ENCODE measurements around the gene ABCC2.
A peak's percentile ranks its signal among the peaks of the same experiment; 100 is the strongest.
"Not testable (repeated sequence)": the region's sequence is repeated elsewhere in the genome, so short reads cannot be mapped to it uniquely, and the experiment has no call there.

Gene ABCC2

DNA sequence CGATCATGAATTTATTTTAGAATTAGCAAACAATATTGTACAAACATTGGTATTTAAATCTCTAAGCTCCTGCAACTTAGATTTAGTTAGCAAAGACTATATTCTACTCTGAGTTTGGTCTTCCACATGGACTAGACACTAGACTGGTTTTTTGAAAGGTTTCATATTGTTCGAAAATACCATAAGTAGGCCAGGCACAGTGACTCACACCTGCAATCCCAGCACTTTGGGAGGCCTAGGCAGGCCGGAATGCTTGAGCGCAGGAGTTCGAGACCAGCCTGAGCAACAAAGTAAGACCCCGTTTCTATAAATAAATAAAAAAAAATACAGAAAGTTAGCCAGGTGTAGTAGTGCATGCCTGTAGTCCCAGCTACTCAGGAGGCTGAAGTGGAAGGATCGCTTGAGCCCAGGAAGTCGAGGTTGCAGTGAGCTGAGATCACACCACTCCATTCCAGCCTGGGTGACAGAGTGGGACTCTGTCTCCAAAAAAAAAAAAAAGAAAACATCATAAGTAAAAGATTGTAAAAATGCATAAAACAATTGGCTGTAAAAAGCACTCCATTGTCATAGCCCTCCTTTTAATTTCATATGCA lies 73.1 kb downstream of the ABCC2 start:
- DNase-seq: no peak

DNA sequence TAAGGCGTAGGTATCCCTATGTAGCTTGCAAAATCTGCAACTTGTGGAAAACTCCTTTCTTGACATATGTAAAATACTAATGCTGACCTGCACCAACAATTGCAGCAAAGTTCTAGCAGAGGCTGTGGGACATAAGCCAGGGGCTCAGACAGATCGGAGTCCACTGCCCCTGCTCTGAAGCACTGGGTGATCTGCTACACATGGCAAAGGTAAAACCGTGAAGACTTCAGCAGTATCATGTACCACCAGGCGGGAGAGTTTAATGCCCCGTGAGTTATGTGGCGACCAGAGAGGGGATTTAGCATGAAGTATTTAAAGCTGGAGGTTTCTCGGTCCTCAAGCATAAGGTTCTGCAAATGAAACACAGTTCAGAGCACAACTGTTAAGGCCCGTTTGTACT lies 76.4 kb downstream of the ABCC2 start:
- DNase-seq: no peak

DNA sequence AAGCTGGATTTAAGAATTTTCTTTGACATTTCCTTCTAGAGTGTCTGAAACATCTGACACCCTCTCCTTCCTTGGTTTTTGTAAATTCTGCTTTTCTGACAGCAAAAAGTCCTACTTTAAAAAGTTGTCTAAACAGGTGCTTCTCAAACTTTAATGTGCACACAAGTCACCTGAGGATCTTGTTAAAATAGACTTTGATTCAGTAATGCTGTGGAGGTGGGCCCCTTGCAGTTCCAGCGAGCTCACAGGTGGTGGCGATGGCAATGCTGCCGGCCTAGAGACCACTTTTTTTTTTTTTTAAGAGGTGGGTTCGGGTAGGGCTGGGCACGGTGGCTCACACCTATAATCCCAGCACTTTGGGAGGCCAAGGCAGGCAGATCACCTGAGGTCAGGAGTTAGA lies 77.1 kb downstream of the ABCC2 start:
- DNase-seq: no peak

DNA sequence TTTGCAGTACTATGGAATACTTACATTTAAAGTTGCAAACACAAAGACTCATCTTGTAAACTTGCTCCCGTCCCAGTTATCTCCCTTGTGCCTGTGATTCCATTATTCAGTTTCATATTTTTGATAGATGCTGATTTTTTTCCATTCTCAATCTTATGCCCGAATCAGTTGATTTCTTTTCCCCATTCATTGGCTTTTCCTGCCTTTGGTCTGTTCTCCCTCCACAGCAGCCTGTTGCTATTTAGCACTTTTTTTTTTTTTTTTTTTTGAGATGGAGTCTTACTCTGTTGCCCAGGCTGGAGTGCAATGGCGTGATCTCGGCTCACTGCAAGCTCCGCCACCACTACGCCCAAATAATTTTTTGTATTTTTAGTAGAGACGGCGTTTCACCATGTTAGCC lies 78.0 kb downstream of the ABCC2 start:
- no peak for DNase-seq

DNA sequence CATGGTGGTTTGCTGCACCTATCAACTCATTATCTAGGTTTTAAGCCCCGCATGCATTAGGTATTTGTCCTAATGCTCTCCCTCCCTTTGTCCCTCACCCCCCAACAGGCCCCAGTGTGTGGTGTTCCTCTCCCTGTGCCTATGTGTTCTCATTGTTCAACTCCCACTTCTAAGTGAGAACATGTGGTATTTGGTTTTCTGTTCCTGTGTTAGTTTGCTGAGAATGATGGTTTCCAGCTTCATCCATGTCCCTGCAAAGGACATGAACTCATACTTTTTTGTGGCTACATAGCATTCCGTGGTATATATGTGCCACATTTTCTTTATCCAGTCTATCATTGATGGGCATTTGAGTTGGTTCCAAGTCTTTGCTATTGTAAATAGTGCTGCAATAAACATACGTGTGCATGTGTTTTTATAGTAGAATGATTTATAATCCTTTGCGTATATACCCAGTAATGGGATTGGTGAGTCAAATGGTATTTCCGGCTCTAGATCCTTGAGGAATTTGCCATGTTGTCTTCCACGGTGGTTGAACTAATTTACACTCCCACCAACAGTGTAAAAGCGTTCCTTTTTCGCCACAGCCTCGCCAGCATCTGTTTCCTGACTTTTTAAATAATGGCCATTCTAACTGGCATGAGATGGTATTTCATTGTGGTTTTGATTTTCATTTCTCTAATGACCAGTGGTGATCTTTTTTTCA lies 81.2 kb downstream of the ABCC2 start:
- not testable (repeated sequence) for DNase-seq

DNA sequence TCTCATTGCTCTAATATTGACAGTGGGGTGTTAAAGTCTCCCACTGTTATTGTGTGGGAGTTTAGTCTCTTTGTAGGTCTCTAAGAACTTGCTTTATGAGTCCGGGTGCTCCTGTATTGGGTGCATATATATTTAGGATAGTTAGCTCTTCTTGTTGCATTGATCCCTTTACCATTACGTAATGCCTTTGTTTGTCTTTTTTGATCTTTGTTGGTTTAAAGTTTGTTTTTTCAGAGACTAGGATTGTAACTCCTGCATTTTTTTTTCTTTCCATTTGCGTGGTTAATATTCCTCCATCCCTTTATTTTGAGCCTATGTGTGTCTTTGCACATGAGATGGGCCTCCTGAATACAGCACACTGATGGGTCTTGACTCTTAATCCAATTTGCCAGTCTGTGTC lies 84.8 kb downstream of the ABCC2 start:
- not testable (repeated sequence) for DNase-seq

DNA sequence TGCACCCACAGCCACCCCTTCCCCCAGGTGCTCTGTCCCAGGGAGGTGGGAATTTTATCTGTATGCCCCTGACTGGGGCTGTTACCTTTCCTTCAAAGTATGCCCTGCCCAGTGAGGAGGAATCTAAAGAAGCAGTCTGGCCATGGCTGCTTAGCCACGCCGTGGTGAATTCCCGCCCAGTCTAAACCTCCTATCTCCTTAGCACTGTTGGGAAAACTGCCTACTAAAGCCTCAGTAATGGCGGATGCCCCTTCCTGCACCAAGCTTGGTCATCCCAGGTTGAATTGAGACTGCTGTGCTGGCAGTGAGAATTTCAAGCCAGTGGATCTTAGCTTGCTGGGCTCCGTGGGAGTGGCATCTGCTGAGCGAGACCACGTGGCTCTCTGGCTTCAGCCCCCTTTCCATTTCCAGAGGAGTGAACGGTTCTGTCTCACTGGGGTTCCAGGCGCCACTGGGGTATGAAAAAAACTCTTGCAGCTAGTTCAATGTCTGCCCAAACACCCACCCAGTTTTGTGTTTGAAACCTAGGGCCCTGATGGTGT lies 87.2 kb downstream of the ABCC2 start:
- DNase-seq: peak in 2 of 4 experiments; percentile 15 to 21

DNA sequence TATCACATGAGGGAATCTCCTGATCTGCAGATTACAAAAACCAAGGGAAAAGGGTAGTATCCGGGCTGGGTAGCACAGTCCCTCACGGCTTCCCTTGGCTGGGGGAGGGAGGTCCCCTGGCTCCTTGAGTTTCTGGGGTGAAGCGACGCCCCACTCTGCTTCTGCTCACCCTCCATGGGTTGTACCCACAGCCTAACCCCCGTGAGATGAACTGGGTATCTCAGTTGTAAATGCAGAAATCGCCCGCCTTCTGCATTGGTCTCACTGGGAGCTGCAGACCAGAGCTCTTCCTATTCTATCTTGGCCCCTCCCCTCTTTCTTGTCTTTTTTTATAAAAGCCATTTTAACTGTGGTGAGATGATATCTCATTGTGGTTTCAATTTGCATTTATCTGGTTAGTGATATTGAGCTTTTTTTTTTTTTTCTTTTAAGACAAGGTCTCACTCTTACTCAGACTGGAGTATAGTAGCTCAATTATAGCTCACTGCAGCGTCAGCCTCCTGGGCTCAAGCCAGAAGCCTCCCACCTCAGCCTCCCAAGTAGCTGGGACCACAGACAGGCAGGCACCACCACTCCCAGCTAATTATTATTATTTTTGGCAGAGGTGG lies 87.8 kb downstream of the ABCC2 start:
- DNase-seq: peak in 2 of 4 experiments; percentile 32 to 37

DNA sequence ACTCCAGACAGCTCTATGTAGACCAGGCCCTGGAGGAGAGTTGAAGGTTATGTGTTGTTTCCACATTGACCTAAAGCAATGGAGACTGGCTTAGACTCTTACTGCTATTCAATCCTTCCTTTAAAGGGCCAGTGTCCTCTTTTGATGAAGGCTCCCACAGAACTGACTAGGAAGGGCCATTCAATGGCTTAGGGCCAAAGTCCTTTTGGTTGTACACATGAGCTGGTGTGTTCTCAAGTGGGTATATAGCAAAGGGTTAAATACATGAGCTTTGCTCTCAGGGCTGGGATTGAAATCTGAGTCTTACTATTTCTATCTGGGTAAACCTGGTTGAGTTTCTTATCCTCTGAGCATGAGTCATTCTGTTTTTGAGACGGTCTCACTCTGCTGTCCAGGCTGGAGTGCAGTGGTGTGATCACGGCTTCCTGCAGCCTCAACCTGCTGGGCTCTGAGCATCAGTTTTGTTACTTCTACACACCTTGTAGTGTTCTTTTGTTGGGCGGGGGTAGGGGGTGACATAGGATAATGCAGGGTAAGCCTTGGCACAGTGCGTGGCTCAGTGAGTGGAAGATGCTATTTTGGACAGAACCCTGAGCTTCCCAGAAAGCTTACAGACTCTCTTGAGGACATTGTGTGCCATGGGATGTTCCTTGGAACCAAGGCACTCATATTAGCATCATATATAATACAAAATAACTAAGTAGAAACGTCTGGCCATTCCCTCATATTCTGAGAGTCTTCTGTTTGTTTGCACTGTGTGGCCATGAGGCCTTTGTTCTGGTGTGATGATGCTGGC lies 90.1 kb downstream of the ABCC2 start:
- DNase-seq: no peak

DNA sequence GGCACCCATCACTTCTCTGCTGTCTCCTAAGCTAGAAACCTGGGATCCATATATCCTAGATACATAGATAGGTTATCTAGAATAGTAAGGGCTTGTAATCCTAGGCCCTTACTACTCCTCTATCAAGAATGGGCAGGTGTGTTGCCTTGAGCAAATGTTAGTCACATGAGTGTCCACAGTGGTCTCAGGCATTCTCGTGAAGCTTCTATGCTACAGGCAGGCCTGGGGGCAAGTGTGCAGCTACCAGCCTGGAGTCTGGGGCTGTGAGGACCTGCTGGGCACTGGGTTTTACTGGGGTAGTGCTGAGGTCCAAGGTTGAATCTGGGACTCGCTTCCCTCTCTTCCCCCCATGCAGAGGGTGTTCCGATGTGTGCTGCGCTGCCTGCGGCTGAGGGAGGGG lies 91.4 kb downstream of the ABCC2 start:
- DNase-seq: no peak

DNA sequence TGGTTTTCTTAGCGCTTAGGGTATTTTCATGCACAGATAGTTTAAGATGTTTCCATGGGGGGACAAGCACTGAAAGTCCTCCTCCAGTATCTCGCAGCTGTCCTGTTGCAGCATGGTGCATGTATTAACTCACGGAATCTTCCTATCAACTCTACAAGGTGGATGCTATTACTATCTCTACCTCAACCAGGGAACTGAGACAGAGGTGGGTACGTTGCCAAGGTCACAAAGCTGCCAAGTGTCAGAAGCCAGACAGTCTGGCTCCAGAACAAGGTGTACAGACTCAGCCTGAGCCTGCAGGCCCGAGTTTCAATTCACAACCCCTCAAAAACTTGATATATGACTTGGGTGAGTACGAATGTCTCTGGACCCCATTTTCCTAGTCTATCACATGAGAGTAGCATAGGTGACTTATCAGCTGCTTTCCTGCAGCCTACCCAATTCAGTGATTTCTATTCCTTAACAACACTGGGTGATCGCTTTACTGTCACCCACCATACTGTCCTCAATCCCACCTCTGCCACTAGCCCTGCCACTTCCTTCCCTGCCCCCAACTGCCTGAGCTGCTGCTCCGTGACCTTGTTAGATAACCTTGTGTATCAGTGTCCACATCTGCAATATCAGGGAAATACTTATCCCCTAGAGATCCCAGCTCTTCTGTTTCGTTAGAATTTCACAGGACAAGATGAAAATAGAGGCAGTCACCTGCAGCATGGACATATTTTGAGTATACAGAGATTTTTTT lies 92.1 kb downstream of the ABCC2 start:
- DNase-seq: no peak

DNA sequence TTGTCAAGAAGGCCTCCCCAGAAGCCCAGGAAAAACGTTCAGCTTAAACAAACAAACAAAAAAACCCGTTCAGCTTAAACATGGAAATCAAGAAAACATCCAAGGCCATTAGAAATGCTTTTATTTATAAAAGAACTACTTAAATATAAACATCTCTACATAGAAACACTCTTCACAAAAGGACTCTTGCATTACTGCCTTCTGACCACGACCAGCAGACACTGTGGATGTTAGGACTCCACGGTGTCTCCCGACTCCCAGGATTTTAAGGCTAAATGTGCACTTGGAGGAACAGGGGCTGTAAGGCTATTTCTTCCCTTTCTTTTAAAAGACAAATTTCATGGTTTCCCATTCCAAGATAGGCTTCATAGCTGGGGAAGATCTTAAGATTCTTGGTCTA lies 93.0 kb downstream of the ABCC2 start:
- no peak for DNase-seq

DNA sequence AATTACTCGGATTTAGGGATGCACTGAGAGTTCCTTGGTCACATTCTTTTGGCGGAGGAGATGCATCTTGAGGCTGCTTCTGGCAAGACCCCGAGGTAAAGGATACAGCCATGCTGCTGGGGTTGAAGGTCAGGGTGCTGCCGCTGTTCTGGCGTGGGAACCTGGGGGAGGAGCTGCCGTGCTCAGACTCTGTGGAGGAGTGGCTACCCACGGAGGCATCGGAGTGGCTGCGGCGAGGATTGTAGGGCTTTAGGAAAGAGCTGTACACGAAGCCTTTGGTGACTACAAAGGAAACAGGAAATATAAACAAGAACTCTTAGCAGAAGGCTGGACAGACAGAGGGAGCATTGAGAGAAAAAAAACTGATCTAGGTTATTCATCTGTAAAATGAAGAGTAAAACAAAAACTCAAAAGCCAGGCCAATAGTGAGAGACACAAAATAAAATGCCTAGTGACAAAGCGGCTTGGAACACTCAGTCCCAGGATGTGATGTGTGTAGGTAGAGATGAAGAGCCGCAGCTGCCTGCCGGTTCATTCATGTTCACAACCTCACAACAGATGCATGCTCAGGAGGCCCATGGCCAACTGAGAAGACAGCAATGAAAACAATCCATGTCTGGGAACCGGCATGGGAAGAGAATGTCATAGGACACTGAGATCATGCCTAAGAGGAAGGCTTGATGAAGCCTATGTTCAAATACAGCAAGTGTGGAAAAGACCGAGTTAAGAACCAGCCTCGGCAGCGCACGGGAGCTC lies 97.8 kb downstream of the ABCC2 start:
- DNase-seq: no peak

DNA sequence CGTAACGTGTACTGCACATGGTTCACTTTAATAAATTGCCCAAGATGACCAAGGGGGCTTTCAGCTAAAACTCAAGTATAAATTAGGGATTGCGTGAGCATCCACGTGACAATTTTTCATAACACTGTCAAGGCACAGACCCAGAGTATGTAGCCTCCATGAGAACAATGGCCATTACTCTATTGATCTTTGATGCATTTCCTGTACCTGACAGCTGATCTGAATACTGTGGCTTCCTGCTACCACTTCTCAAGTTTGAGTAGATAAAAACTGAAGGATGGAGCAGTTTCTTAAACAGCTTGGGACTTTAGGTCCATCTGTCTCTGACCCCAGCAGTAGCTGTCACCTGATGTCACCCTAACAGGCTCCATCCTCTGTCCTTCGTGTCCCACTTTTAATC lies 98.9 kb downstream of the ABCC2 start:
- no peak for DNase-seq

DNA sequence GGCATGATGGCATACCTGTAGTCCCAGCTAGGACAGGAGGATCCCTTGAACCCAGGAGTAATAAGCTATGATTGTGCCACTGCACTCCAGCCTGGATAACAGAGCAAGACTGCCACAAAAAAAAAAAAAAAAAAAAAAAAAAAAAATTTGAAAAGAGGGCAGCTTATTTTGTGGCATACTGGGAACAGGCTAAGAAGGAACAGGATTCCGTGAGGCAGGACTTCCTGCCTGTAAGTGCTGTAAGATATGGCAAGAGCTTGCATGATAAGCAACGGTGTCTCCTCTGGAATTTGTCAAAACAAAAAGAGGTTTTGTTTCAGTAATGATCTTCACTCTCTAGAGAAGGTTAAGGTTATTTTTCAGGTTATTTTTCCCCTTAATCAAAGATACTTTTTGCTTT lies 101.1 kb downstream of the ABCC2 start:
- no peak for DNase-seq

DNA sequence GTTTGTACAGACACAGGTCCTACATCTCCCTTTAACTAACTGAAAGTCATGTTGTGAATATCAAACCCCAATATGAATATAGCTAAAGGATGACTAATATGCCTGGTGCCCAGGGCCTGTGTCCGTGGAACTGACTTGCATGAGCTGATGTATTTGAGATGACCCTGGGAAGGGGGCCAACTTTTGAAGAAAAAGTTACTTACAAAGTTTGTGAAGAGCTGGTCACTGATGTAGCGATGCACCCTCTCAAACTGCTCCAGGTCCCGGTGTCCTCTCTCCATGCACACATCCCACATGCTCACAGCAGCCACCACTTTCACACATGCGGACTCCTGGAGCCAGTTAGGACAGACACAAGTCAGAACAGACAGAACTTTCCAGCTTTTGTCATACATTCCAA lies 106.2 kb downstream of the ABCC2 start:
- no peak for DNase-seq

DNA sequence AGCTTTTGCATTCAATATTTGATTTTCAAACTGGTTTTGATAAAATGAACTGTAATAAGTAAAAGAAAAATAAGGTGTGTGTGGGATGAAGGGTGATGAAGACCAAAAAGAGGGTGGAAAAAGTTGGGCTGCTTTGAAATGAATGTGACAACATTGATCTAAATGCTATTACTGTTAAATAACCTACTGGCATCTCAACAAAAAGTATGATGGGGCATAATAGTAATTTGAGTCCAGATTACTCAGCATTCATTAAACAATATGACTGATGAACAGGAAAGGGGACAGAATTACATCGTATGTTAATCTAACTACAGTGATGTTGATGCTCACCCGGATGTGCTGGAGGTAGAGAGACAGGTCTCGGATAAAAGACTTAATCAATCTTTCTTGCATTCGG lies 112.2 kb downstream of the ABCC2 start:
- DNase-seq: no peak

DNA sequence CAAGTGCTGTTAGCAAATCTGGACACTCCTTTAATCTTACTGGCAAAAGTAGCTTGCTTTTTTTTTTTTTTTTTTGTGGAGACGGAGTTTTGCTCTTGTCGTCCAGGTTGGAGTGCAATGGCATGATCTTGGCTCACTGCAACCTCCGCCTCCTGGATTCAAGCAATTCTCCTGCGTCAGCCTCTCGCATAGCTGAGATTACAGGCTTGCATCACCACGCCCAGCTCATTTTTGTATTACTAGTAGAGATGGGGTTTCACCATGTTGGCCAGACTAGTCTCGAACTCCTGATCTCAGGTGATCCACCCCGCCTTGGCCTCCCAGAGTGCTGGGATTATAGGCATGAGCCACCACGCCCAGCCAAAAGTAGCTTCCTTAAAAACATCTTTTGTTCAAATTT lies 112.6 kb downstream of the ABCC2 start:
- not testable (repeated sequence) for DNase-seq

DNA sequence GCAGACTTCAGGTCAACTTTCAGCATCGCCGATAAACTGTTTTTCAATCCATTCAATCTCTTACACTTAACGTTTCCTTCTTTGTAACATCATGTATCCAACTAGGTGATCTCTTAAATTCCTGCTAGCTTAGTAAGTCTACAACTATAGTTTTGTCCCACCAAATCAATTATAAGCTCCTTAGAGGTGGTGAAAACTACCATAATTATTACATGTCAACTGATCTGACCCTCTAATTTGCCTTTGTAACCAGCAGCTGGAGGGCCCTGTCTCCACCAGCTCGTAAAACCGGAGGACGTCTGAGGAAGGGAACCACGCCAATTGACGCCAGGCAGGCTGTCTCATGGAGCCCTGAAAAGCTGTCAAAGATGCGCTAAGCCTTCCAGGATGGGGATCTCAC lies 113.4 kb downstream of the ABCC2 start:
- DNase-seq: no peak
